ENCODE data around the gene PTPRD. TPM values are rescaled to one million over a fixed set of nuclear protein-coding genes. Genes with fewer than 3 reads are reported as not detected.
"Not testable (repeated sequence)": the region's sequence is repeated elsewhere in the genome, so short reads cannot be mapped to it uniquely, and the experiment has no call there.

The PTPRD gene
- total and polyA plus RNA-seq, 7 experiments from 2014 or later: 0.71 TPM; not detected in 6

DNA sequence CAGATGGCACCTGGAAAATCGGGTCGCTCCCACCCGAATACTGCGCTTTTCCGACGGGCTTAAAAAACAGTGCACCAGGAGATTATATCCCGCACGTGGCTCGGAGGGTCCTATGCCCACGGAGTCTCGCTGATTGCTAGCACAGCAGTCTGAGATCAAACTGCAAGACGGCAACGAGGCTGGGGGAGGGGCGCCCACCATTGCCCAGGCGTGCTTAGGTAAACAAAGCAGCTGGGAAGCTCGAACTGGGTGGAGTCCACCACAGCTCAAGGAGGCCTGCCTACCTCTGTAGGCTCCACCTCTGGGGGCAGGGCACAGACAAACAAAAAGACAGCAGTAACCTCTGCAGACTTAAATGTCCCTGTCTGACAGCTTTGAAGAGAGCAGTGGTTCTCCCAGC, 681.3 kb downstream of the PTPRD start:
- H3K4me1 ChIP-seq (ENCODE audit: control insufficient read depth in 2 of 2, insufficient read depth in 2 of 2, low read length in 2 of 2); intact Hi-C loops (cut with micrococcal nuclease); CTCF ChIA-PET; H3K27me3 Mint-ChIP-seq; H3K9me3 Mint-ChIP-seq; H3K4me3 ChIP-seq (ENCODE audit: low read length); H3K9me3 ChIP-seq (ENCODE audit: control insufficient read depth in 2 of 3, low read length in 3 of 3); H3K4me3 Mint-ChIP-seq; ATAC-seq; H3K4me1 Mint-ChIP-seq; H3K27ac ChIP-seq (ENCODE audit: low read depth, low read length); H3K27ac Mint-ChIP-seq; DNase-seq; H3K36me3 Mint-ChIP-seq; POLR2A ChIA-PET; H3K36me3 ChIP-seq (ENCODE audit: control insufficient read depth in 2 of 3, insufficient read depth in 3 of 3, low read length in 3 of 3); H3K27me3 ChIP-seq (ENCODE audit: control insufficient read depth in 2 of 2, insufficient read depth in 2 of 2, low read length in 2 of 2): not testable (repeated sequence)

DNA sequence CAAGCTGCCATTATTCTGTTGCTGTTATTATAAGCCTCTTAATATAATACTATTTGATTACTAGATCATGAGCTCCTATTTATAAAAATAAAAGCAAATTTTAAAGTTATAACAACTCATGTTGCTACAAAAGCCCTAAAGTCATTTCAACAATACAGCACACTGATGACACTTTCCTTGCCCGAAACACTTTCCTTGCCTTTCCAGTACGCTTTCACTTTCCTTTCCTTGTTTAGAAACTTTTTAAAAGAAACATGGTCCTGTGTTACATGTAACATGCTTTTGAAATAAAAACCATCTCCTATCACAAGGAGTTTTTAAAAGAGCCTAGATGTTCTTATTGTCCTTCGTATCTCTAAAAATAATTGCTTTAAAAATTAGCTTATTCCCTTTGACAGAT, 688.4 kb downstream of the PTPRD start:
- CTCF ChIA-PET: interaction anchor here (0.9 kb wide), 1 partner anchor 18 kb away, joined by 3 read pairs; no protein-coding TSS in a partner anchor
- Mint-ChIP-seq H3K27me3 (no peaks in the 10 kb centered on the region), H3K4me3 (peak overlapping the region in 1 of 10 donors; percentile 30), H3K27ac (no peak overlapping the region), H3K9me3 (no peaks in the 10 kb centered on the region), H3K36me3 (no peaks in the 10 kb centered on the region), H3K4me1 (peaks cover 0 to 8% (median 0%) of the 10 kb centered on the region in 7 donors)
- Histone ChIP-seq H3K4me3 (ENCODE audit: low read length) (no peak overlapping the region), H3K4me1 (ENCODE audit: control insufficient read depth in 2 of 2, insufficient read depth in 2 of 2, low read length in 2 of 2) (no peaks in the 10 kb centered on the region), H3K27ac (ENCODE audit: low read depth, low read length) (no peak overlapping the region), H3K27me3 (ENCODE audit: control insufficient read depth in 2 of 2, insufficient read depth in 2 of 2, low read length in 2 of 2) (no peaks in the 10 kb centered on the region), H3K9me3 (ENCODE audit: control insufficient read depth in 2 of 3, low read length in 3 of 3) (no peaks in the 10 kb centered on the region), H3K36me3 (ENCODE audit: control insufficient read depth in 2 of 3, insufficient read depth in 3 of 3, low read length in 3 of 3) (no peaks in the 10 kb centered on the region)
- POLR2A ChIA-PET: no interaction called here
- intact Hi-C loops (cut with micrococcal nuclease): no loop called here
- DNase-seq (no peak), ATAC-seq (peak; percentile 63)

DNA sequence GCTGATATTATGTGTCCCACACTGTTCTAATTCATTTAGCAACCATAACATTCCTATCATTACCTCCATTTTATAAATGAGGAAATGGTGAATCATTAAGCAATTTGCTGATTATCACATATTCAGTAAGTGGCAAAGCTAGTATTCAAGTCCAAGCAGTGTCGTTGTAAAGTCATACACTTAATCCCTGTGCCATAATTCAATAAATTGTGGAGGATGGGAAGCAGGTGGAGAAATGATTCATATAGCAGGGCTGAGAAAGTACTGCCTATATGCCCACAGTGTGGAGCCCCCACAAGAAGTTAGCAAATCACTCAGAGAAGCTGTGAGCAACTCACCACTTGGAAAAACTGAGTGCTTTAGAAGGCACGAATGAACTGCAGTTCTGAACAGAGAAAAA, 691.0 kb downstream of the PTPRD start:
- Mint-ChIP-seq H3K27ac (no peak overlapping the region), H3K9me3 (peaks cover 0 to 9% (median 0%) of the 10 kb centered on the region in 11 donors), H3K36me3 (no peaks in the 10 kb centered on the region), H3K4me1 (peaks cover 0 to 8% (median 0%) of the 10 kb centered on the region in 7 donors), H3K4me3 (no peak overlapping the region), H3K27me3 (no peaks in the 10 kb centered on the region)
- DNase-seq (no peak), ATAC-seq (no peak)
- Histone ChIP-seq H3K9me3 (ENCODE audit: control insufficient read depth in 2 of 3, low read length in 3 of 3) (no peaks in the 10 kb centered on the region), H3K27me3 (ENCODE audit: control insufficient read depth in 2 of 2, insufficient read depth in 2 of 2, low read length in 2 of 2) (no peaks in the 10 kb centered on the region), H3K36me3 (ENCODE audit: control insufficient read depth in 2 of 3, insufficient read depth in 3 of 3, low read length in 3 of 3) (no peaks in the 10 kb centered on the region), H3K27ac (ENCODE audit: low read depth, low read length) (no peak overlapping the region), H3K4me1 (ENCODE audit: control insufficient read depth in 2 of 2, insufficient read depth in 2 of 2, low read length in 2 of 2) (no peaks in the 10 kb centered on the region), H3K4me3 (ENCODE audit: low read length) (no peak overlapping the region)
- CTCF ChIA-PET: no interaction called here
- intact Hi-C loops (cut with micrococcal nuclease): no loop called here
- POLR2A ChIA-PET: no interaction called here

DNA sequence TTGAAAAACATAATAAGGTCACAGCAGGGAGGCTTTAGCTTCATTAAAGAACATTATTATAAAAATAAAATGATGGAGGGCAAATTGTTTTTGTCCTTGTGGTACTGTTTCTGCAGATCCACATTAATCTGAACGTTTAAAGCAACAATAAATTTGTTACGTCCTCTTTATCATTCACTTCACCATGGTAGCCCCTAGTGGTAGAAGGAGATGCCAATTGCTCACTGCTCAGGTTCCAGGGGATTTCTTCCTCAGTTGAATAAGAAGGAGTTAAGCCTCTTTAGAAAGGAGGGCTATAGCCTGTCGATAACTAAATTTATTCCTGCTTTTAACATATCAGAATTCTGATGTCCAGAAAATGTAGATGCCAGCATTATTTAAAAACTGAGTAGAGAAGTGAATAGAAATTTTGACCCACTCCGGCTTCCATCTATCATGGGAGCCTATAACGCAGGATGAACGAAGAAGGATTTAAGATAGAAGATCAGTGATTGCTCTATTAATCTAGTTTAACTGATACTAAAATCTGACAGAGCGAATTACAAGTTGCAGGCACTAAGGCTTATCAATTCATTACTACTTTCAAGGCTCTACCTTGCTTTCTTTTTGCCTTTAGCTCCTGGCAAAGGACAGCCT, 692.3 kb downstream of the PTPRD start:
- H3K36me3 ChIP-seq (ENCODE audit: control insufficient read depth in 2 of 3, insufficient read depth in 3 of 3, low read length in 3 of 3): no peaks in the 10 kb centered on the region
- ATAC-seq: no peak
- H3K4me1 ChIP-seq (ENCODE audit: control insufficient read depth in 2 of 2, insufficient read depth in 2 of 2, low read length in 2 of 2): no peaks in the 10 kb centered on the region
- H3K4me1 Mint-ChIP-seq: peaks cover 0 to 8% (median 0%) of the 10 kb centered on the region in 7 donors
- no peak overlapping the region for H3K4me3 Mint-ChIP-seq
- no peak overlapping the region for H3K27ac ChIP-seq (ENCODE audit: low read depth, low read length)
- H3K9me3 Mint-ChIP-seq: peaks cover 0 to 18% (median 4%) of the 10 kb centered on the region in 11 donors
- CTCF ChIA-PET: no interaction called here
- no peaks in the 10 kb centered on the region for H3K27me3 Mint-ChIP-seq
- POLR2A ChIA-PET: no interaction called here
- intact Hi-C loops (cut with micrococcal nuclease): no loop called here
- H3K36me3 Mint-ChIP-seq: no peaks in the 10 kb centered on the region
- H3K4me3 ChIP-seq (ENCODE audit: low read length): no peak overlapping the region
- DNase-seq: no peak
- peaks cover 0 to 7% (median 0%) of the 10 kb centered on the region in 3 experiments for H3K9me3 ChIP-seq (ENCODE audit: control insufficient read depth in 2 of 3, low read length in 3 of 3)
- H3K27me3 ChIP-seq (ENCODE audit: control insufficient read depth in 2 of 2, insufficient read depth in 2 of 2, low read length in 2 of 2): no peaks in the 10 kb centered on the region
- no peak overlapping the region for H3K27ac Mint-ChIP-seq

DNA sequence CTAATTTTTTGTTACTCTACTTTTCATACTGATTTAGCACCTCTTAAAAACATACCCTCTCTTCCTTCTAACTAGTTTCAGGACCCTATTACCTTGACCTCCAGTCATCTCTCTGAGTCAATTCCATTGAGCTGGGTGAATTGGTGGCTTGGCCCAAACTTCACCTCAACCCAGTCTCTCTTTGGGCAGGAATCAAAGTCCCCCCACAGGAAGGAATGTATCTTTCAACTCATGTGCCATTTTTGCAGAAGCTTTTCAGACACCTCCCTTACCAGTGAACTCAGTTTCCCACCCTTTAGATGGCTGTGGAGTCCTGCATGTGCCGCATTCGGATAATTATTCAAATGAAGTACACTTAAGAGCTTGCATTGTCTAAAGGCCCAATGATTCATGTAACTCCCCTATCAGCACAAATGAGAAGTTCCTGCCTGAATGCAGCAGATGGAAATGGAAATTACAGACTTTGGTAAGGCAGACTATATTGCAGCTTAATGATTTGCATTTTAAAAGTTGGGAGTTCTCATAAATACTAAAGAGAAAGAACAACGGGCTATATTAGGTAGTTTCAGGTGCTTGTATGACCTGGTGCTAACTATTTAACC, 693.5 kb downstream of the PTPRD start:
- DNase-seq (no peak), ATAC-seq (no peak)
- ChIA-PET CTCF (no interaction called here), POLR2A (interaction anchor here (0.6 kb wide), 1 partner anchor 17 kb away, joined by 3 read pairs; no protein-coding TSS in a partner anchor)
- no peaks in the 10 kb centered on the region for H3K27me3 ChIP-seq (ENCODE audit: control insufficient read depth in 2 of 2, insufficient read depth in 2 of 2, low read length in 2 of 2)
- H3K27ac ChIP-seq (ENCODE audit: low read depth, low read length): no peak overlapping the region
- Mint-ChIP-seq H3K36me3 (peaks cover 0 to 5% (median 0%) of the 10 kb centered on the region in 5 donors), H3K4me1 (peaks cover 0 to 6% (median 0%) of the 10 kb centered on the region in 7 donors), H3K27me3 (no peaks in the 10 kb centered on the region), H3K4me3 (no peak overlapping the region), H3K9me3 (peaks cover 0 to 23% (median 12%) of the 10 kb centered on the region in 11 donors), H3K27ac (no peak overlapping the region)
- intact Hi-C loops (cut with micrococcal nuclease): no loop called here
- no peaks in the 10 kb centered on the region for H3K36me3 ChIP-seq (ENCODE audit: control insufficient read depth in 2 of 3, insufficient read depth in 3 of 3, low read length in 3 of 3)
- H3K4me3 ChIP-seq (ENCODE audit: low read length): no peak overlapping the region
- peaks cover 0 to 8% (median 0%) of the 10 kb centered on the region in 3 experiments for H3K9me3 ChIP-seq (ENCODE audit: control insufficient read depth in 2 of 3, low read length in 3 of 3)
- H3K4me1 ChIP-seq (ENCODE audit: control insufficient read depth in 2 of 2, insufficient read depth in 2 of 2, low read length in 2 of 2): no peaks in the 10 kb centered on the region

DNA sequence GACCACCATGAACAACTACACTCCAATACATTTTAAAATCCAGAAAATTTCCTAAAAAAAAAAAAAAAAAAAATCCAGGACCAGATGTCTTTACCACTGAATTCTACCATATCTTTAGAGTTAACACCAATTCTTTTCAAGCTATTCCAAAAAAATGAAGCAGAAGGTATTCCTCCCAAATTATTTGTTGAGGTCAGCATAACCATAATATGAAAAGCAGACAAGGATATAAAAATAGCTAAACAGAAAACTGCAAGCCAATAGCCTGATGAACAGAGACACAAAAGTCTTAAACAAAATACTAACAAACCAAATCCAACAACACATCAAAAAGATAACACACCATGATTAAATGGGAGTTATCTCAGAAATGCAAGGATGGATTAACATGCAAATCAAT, 695.4 kb downstream of the PTPRD start:
- no peak overlapping the region for H3K4me3 ChIP-seq (ENCODE audit: low read length)
- H3K4me3 Mint-ChIP-seq: no peak overlapping the region
- H3K27ac ChIP-seq (ENCODE audit: low read depth, low read length): no peak overlapping the region
- H3K27me3 Mint-ChIP-seq: no peaks in the 10 kb centered on the region
- DNase-seq (no peak), ATAC-seq (no peak)
- no peak overlapping the region for H3K27ac Mint-ChIP-seq
- intact Hi-C loops (cut with micrococcal nuclease): no loop called here
- POLR2A ChIA-PET: no interaction called here
- CTCF ChIA-PET: no interaction called here
- H3K4me1 Mint-ChIP-seq: no peaks in the 10 kb centered on the region
- H3K9me3 ChIP-seq (ENCODE audit: control insufficient read depth in 2 of 3, low read length in 3 of 3): peaks cover 0 to 8% (median 0%) of the 10 kb centered on the region in 3 experiments
- no peaks in the 10 kb centered on the region for H3K36me3 ChIP-seq (ENCODE audit: control insufficient read depth in 2 of 3, insufficient read depth in 3 of 3, low read length in 3 of 3)
- H3K36me3 Mint-ChIP-seq: peaks cover 0 to 5% (median 0%) of the 10 kb centered on the region in 5 donors
- no peaks in the 10 kb centered on the region for H3K4me1 ChIP-seq (ENCODE audit: control insufficient read depth in 2 of 2, insufficient read depth in 2 of 2, low read length in 2 of 2)
- H3K9me3 Mint-ChIP-seq: peaks cover 0 to 28% (median 12%) of the 10 kb centered on the region in 11 donors
- H3K27me3 ChIP-seq (ENCODE audit: control insufficient read depth in 2 of 2, insufficient read depth in 2 of 2, low read length in 2 of 2): no peaks in the 10 kb centered on the region

DNA sequence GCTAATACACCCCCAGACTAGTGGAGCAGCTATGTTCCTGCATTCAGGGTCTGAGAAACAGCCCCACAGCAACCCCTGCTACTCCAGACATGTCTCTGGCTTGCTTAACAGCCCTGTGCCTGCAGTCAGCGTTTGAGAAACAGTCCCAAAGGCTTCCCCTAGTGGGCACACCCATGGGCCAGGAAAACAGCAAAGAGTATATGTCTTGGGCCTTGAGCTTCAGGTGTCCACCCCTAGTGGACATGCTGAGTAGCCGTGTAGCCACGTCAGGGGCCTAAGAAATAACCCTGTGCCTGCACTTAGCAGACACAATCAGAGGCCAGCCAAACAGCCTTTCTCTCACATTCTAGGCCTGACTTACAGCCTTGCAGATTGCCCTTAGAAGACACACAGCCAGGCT, 698.6 kb downstream of the PTPRD start:
- intact Hi-C loops (cut with micrococcal nuclease): no loop called here
- no peak for ATAC-seq
- Histone ChIP-seq H3K4me3 (ENCODE audit: low read length) (no peak overlapping the region), H3K27me3 (ENCODE audit: control insufficient read depth in 2 of 2, insufficient read depth in 2 of 2, low read length in 2 of 2) (no peaks in the 10 kb centered on the region), H3K9me3 (ENCODE audit: control insufficient read depth in 2 of 3, low read length in 3 of 3) (peaks cover 0 to 8% (median 0%) of the 10 kb centered on the region in 3 experiments), H3K36me3 (ENCODE audit: control insufficient read depth in 2 of 3, insufficient read depth in 3 of 3, low read length in 3 of 3) (no peaks in the 10 kb centered on the region), H3K4me1 (ENCODE audit: control insufficient read depth in 2 of 2, insufficient read depth in 2 of 2, low read length in 2 of 2) (no peaks in the 10 kb centered on the region), H3K27ac (ENCODE audit: low read depth, low read length) (no peak overlapping the region)
- ChIA-PET CTCF (no interaction called here), POLR2A (no interaction called here)
- Mint-ChIP-seq H3K4me1 (no peaks in the 10 kb centered on the region), H3K36me3 (peaks cover 0 to 5% (median 0%) of the 10 kb centered on the region in 5 donors), H3K27me3 (no peaks in the 10 kb centered on the region), H3K27ac (no peak overlapping the region), H3K4me3 (no peak overlapping the region), H3K9me3 (peaks cover 0 to 28% (median 10%) of the 10 kb centered on the region in 11 donors)
- no peak for DNase-seq
